Smooth muscle cell of the brain vasculature (primary cell): ENCODE results near the gene ZNHIT1.

ENCODE experiments used
- DNase-seq: peaks from one replicate; pipeline ENCODE4 v3.0.0-alpha.2; 2012; ENCODE audit warnings: low read depth, low spot score

The ZNHIT1 gene

GRCh38 chr7:101217388-101218235 is at the start of gene ZNHIT1, which contains the start of gene PLOD3:
TSS of gene ZNHIT1 (plus strand) at chr7:101218165. CDS start at chr7:101218196, 31 bp downstream.
TSS of gene PLOD3 (minus strand) at chr7:101217581. CDS start at chr7:101217274, 307 bp downstream.
- peak; percentile 96 for DNase-seq

- DNase-seq, result no peak
These were observed 49.4 kb upstream of the ZNHIT1 start for GRCh38 chr7:101168412-101169049.

- no peak for DNase-seq
These were observed 48.7 kb upstream of the ZNHIT1 start for GRCh38 chr7:101169110-101169837.

DNA sequence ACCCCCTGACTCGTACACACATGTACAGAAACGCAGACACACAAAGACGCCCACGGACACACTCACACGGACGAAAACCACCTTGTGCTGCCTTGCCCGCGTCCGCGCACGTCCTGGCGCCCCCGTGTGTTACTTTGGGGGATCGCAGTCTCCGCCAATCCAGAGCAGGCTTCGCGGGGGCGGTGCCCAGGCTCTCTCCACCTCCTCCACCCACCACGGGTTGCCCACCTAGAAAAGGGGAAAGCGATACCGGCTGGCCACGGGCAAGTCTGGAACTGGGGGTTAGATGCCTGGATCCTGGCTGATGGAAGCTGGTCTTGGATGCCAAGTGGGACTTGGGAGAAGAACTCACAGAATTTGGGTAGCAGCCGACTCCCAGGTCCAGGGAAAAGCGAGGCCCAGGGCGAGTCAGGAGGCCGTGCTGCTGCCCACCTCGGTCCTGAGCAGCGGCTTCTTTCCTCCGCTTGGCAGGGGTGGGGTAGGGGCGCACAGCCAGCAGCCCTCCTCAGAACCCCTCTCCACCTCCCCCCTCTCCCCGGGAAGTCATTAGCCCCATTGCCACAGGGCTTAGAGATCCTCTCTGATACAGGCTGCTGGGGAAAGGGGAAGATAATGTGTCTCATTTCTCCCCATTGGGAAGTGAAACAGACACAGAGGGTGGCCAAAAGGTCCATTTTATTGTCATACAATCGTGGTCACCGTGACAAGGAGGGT is 48.0 kb upstream of the ZNHIT1 start:
- DNase-seq, result no peak

GRCh38 chr7:101170617-101171441 is 47.1 kb upstream of the ZNHIT1 start:
- DNase-seq, result no peak

DNA sequence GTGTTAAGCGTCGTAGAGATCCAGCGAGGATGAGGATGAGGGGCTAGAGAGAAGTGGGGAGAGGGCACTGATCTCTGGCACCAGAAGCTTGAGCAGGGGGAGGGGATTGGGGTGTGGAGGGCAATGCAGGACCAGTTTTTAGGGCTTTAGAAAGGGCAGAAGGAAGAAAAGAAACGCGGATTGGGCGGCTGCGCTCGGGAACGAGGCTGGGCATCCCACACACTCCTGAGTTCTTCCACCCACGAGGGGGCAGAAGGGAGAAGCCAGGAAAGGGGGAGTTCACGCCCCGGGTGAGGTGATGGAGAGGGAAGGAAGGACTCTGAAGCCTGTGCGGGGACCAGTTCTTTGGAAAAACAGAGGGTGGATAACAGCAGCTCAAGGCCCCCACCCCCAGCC is 46.5 kb upstream of the ZNHIT1 start:
- DNase-seq, result no peak

- DNase-seq, result no peak
These were observed 45.7 kb upstream of the ZNHIT1 start for GRCh38 chr7:101172005-101172853.

DNA sequence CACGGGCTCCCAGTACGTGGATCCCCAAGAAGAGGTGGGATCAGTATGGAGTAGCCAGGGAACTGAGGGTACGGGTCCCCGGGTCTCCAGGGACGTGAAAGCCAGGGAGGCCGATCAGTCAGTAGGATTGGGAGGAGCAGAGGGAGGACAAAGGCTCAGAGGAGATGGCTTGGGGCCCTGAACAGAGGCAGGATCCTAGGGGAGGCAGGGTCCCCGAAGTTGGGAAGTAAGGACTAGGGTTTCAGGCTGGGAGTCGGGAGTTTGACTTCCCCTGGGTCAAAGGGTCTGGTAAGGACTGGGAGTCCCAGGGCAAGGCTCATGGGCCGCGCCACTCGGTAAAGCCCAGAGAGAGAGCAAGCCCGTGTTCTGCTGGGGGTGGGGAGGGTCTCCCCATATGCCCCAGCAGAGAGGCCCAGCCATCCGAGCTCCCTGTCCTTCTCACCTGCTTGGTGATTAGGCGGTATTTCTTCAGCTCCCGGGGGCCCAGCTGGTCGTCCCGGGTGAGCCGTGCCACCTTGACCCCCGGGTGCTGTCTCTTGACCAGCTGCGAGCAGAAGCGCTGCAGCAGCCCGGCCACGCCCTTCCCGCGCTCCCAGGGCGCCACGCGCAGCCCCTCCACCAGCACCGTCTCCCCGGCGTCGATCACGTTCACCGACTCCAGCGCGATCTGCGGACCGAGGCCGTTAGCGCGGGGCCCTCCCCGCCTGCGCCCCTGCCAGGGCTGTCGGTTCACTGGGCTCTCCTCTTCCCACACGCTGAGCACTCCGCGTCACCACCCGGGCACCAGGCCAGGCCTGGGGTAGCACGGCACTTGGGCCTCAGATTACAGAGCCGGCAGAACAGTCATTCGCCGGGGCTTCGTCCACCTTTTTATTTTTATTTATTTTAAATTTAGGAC is 44.9 kb upstream of the ZNHIT1 start:
- DNase-seq, result peak; percentile 51

DNA sequence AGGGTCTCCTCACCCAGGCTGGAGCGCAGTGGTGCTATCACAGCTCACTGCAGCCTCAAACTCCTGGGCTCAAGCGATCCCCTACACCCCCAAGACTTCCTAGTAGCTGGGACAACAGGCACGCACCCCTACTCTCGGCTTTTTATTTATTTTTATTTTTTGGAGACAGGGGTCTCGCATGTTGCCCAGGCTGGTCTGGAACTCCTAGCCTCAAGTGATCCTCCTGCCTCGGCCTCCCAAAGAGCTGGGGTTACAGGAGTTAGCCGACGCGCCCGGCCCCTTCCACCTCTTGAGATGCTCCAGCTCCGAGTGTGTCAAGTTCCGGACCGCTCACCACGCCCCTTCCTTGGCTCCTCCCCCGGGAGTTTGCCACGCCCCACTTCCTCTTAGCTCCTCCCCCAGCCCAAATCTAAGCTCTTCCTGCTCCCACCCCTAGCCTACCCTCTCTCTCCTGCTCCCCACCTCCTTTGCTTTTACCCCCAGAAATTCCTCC is 44.2 kb upstream of the ZNHIT1 start:
- no peak for DNase-seq

- DNase-seq, result no peak
These were observed 43.6 kb upstream of the ZNHIT1 start for GRCh38 chr7:101174322-101174854.

GRCh38 chr7:101175664-101176063 is 42.3 kb upstream of the ZNHIT1 start:
- DNase-seq, result no peak

DNA sequence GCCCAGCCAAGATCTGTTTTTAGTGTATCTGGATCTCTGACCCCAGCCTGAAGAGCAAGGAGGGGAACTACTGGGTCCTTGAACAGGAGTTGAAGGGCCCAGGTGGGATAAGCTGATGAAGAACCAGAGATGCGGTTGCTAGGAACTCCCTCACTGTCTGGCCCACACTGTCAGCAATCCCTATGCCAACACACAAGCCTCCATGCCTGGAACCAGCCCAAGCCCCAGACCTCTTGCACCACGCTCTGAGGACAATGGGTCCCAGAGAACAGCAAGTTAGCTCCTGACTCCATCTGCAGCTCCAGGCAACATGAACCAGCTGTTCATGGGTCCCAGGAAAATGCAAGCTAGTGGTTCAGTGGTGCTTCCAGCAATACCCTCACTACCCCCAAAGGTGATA is 40.3 kb upstream of the ZNHIT1 start:
- DNase-seq, result no peak

DNA sequence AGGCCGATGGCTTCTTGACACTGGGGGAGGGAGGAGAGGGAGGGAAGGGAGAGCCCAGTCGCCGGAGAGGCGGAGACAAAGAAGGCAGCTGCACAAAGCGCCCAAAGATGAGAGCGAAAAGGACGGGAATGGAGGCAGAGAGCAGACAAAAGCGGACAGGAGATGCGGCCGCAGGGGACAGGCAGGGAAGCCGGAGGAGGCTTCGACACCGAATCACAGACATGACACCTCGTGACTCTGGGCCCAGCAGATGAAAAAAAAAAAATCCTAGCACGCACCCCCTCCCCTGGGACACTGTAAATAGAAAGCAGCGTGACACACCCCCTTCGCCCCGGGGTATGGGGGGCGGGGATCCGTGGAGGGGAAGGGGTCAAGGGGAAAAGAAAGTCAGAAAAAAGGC is 38.8 kb upstream of the ZNHIT1 start:
- no peak for DNase-seq

GRCh38 chr7:101179713-101180112 is 38.3 kb upstream of the ZNHIT1 start:
- no peak for DNase-seq

DNA sequence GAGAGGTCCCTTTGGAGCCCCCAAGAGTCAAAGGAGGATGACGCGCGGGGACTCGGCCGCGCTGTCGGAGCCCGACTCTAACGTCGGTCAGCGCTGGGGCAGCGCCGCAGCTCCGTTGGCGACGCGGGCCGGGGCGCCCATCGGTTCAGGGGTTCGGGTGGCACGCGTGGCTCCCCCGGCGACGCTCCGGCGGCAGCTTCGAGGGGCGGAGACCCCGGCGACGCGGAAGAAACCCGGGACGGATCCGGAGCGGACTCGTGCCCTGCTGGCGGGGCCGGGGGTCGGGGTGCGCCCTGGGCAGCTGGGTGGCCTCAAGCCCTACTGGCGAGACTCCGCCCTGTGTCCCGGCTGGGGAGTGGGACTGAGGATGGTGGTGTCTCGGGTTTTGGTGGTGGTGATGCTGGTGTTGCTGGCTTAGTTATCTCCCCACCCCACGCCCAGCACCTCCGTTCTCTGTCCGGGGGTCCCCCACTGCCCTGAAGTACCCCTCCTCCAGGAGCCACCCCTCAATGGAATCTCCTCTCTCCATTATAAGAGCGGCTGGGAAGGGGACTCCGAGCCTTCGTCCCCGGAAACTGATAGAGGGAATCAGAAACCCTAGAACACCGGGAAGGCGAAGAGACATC is 37.7 kb upstream of the ZNHIT1 start, which contains the start of gene NAT16:
Gene NAT16, minus strand, starts transcription at position 164 of the 626 bp plus-strand sequence. CDS start 5,486 bp downstream, outside the sequence.
- no peak for DNase-seq

- no peak for DNase-seq
These were observed 32.6 kb upstream of the ZNHIT1 start for GRCh38 chr7:101185258-101185839.

GRCh38 chr7:101186194-101186593 is 31.8 kb upstream of the ZNHIT1 start:
- DNase-seq, result no peak
